Measurements from ENCODE around the gene TMEM74B.

The TMEM74B gene

DNA sequence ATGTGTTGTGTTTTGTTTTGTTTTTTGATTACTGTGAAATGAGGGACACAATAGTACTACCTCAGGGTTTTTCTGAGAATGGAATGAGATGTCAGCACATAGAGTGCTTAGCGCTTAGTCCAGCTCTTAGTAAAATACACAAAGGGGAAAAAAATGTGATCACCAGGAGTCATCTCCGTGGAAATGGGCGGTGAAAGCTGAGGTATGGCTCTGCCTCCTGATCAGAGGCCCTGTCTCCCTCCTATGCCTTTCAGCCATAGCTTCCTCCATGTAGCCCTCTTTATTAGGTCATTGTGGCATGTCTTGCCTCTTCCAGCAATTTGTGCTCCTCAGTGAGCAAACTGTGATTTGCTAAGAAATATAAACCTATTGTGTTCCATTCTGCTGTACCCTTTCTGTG lies 53.4 kb downstream of the TMEM74B start:
- DNase-seq = no peak

- DNase-seq = peak in 1 of 2 donors; percentile 31
These were observed 53.9 kb downstream of the TMEM74B start for GRCh38 chr20:1130847-1131246.

Measured in hippocampal formation (tissue), 2 donors.